HG03457 (cell line): ENCODE data around the gene CAMK1D.

Experiments
- ATAC-seq: cut with Tn5 transposase; IDR thresholded peaks from one replicate; pipeline ENCODE4 v1.9.1; 2021; ENCODE audit warnings: moderate number of reproducible peaks; ENCODE audit not compliant: unreplicated experiment

The CAMK1D gene

GRCh38 chr10:12459762-12460161 lies 110.4 kb downstream of the CAMK1D start:
- no peak for ATAC-seq

GRCh38 chr10:12463459-12463838 lies 114.1 kb downstream of the CAMK1D start:
- no peak for ATAC-seq

GRCh38 chr10:12465385-12466136 lies 116.2 kb downstream of the CAMK1D start:
- ATAC-seq, result no peak

GRCh38 chr10:12466704-12467305 lies 117.5 kb downstream of the CAMK1D start:
- ATAC-seq, result no peak

- ATAC-seq, result no peak
Measured at GRCh38 chr10:12469345-12469744, 120.0 kb downstream of the CAMK1D start.

- ATAC-seq, result no peak
Measured at GRCh38 chr10:12470719-12471118, 121.4 kb downstream of the CAMK1D start.

GRCh38 chr10:12471135-12471534 lies 121.8 kb downstream of the CAMK1D start:
- ATAC-seq, result no peak

- ATAC-seq, result no peak
Measured at GRCh38 chr10:12473491-12473890, 124.1 kb downstream of the CAMK1D start.

GRCh38 chr10:12474727-12475412 lies 125.5 kb downstream of the CAMK1D start:
- ATAC-seq, result no peak

- no peak for ATAC-seq
Measured at GRCh38 chr10:12476656-12477055, 127.3 kb downstream of the CAMK1D start.

- no peak for ATAC-seq
Measured at GRCh38 chr10:12479437-12479844, 130.1 kb downstream of the CAMK1D start.

GRCh38 chr10:12479924-12480323 lies 130.6 kb downstream of the CAMK1D start:
- ATAC-seq, result no peak

- no peak for ATAC-seq
Measured at GRCh38 chr10:12480440-12480839, 131.1 kb downstream of the CAMK1D start.

GRCh38 chr10:12481924-12482323 lies 132.6 kb downstream of the CAMK1D start:
- ATAC-seq, result no peak

GRCh38 chr10:12482587-12482986 lies 133.2 kb downstream of the CAMK1D start:
- no peak for ATAC-seq

- no peak for ATAC-seq
Measured at GRCh38 chr10:12484002-12484918, 134.9 kb downstream of the CAMK1D start.

- no peak for ATAC-seq
Measured at GRCh38 chr10:12484941-12485805, 135.8 kb downstream of the CAMK1D start.

- no peak for ATAC-seq
Measured at GRCh38 chr10:12487366-12487765, 138.0 kb downstream of the CAMK1D start.

GRCh38 chr10:12488626-12489025 lies 139.3 kb downstream of the CAMK1D start:
- no peak for ATAC-seq

GRCh38 chr10:12489357-12489756 lies 140.0 kb downstream of the CAMK1D start:
- ATAC-seq, result no peak
